ENCODE data around the gene MACROD1.

DNA sequence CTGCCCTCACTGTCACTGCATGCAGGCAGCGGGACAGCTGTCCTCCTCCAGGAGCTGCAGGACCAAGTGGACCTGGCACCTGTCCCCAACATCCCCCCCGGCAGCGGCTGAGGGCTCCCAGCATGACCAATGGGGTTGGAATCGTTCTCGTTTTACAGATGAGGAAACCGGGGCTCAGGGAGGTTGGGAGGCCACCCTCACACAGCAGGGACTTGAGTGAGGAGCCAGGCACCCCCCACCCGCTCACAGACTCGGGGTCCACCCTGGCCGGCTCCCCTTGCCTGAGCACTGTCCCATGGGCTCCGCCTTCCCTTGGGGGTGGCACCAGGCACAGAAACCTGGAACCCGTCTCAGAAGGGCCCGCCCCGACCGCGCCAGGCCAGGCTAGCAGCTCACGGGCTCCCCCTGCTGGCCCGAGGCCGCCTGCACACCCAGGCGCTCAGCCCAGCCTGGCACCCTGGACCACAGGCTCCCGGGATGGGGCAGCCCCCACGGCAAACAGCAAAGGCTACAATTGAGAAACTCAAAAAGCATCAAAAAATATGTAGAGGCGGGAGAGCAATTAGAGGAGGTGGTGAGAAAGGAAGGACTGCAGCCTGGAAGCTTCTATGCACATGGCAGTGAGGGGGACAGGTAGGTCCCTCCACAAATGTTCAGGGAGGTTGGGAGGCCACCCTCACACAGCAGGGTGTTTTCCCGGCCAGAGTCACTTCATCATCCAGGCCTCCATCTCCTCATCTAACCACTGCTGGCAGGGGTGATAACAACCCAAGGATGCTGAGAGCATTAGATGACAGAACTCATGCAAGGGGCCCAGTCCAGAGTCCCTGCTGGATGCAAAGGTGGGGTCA lies 12.8 kb downstream of the MACROD1 start:
- TF ChIP-seq L3MBTL2 (IDR thresholded peaks at IDR 0.05) (no peak), NCOA4 (IDR thresholded peaks at IDR 0.05; ENCODE audit: partially characterized antibody) (no peak), POLR2AphosphoS5 (IDR thresholded peaks at IDR 0.05; ENCODE audit: control insufficient read depth, insufficient read depth, low read depth, low read length) (no peak), FOXM1 (IDR thresholded peaks at IDR 0.05; ENCODE audit: low read depth) (no peak), FOXM1 (CRISPR knock-in tag; IDR thresholded peaks at IDR 0.05; ENCODE audit: low read depth) (no peak), BHLHE40 (IDR thresholded peaks at IDR 0.05; ENCODE audit: low read length) (0 out of 2 replicates have a peak, but pooled peaks have one; percentile 13), EGR1 (conservative IDR thresholded peaks at IDR 0.05) (no peak), ZNF124 (CRISPR knock-in tag; IDR thresholded peaks at IDR 0.05) (no peak), ELF1 (tag; IDR thresholded peaks at IDR 0.05) (no peak)
- TF ChIP-seq, protein P1, sequence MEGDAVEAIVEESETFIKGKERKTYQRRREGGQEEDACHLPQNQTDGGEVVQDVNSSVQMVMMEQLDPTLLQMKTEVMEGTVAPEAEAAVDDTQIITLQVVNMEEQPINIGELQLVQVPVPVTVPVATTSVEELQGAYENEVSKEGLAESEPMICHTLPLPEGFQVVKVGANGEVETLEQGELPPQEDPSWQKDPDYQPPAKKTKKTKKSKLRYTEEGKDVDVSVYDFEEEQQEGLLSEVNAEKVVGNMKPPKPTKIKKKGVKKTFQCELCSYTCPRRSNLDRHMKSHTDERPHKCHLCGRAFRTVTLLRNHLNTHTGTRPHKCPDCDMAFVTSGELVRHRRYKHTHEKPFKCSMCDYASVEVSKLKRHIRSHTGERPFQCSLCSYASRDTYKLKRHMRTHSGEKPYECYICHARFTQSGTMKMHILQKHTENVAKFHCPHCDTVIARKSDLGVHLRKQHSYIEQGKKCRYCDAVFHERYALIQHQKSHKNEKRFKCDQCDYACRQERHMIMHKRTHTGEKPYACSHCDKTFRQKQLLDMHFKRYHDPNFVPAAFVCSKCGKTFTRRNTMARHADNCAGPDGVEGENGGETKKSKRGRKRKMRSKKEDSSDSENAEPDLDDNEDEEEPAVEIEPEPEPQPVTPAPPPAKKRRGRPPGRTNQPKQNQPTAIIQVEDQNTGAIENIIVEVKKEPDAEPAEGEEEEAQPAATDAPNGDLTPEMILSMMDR (IDR thresholded peaks at IDR 0.05 in 2 of 3, conservative IDR thresholded peaks at IDR 0.05 in 1 of 3; ENCODE audit: insufficient read depth in 2 of 3, low read depth in 1 of 3, low read length in 3 of 3): peak; percentile 85 to 95 (median 90)
- TF ChIP-seq, protein P2, sequence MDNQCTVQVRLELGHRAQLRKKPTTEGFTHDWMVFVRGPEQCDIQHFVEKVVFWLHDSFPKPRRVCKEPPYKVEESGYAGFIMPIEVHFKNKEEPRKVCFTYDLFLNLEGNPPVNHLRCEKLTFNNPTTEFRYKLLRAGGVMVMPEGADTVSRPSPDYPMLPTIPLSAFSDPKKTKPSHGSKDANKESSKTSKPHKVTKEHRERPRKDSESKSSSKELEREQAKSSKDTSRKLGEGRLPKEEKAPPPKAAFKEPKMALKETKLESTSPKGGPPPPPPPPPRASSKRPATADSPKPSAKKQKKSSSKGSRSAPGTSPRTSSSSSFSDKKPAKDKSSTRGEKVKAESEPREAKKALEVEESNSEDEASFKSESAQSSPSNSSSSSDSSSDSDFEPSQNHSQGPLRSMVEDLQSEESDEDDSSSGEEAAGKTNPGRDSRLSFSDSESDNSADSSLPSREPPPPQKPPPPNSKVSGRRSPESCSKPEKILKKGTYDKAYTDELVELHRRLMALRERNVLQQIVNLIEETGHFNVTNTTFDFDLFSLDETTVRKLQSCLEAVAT (IDR thresholded peaks at IDR 0.05): no peak
